NOMO-1 (cell line): ENCODE results near the gene SCNN1A.

Experiments
- DNase-seq, 2 experiments: peaks; one replicate each; lab custom pipeline; 2025; ENCODE audit not compliant: unreplicated experiment in 2 of 2; lab: John Stamatoyannopoulos, UW

SCNN1A gene

DNA sequence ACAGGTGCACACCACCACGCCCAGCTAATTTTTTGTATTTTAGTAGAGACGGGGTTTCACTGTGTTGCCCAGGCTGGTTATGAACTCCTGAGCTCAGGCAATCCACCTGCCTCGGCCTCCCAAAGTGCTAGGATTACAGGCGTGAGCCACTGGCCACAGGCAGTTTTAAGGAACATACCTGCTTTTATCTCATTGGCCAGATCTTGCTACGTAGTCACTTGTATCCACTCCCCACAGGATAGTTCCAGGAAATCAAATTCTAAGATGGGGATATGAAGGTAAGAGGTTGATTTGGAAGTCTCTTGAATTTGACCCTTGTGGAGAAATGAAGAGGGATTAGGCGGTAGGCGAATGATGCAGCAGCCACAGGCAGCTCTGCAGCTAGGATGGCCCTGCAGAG lies 73.6 kb downstream of the SCNN1A start:
- DNase-seq, result no peak

DNA sequence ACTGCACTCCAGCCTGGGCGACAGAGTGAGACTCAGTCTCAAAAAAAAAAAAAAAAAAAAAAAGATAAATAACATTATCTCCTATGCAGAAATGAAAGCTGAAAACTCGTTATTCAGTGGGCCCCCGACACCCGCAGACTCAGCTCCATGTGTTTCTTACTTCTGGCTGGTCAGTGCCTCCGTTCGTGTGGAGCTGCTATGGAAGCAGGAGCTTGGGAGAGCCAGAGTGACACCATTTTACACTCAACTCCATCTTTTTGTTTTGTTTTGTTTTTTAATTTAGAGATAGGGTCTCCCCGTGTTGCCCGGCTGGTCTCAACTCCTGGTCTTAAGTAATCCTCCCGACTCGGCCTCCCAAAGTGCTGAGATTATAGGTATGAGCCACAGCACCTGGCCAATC lies 78.2 kb downstream of the SCNN1A start:
- DNase-seq, result no peak
